AG09319 (cell line): ENCODE measurements around the gene HOMER2.

Experiments used
- DNase-seq: peaks from one replicate; pipeline ENCODE4 v3.0.0-alpha.2; 2010; ENCODE audit warnings: low read depth; ENCODE audit errors: extremely low read depth
- CTCF ChIP-seq: IDR thresholded peaks from 2 replicates; pipeline ENCODE4 v1.5.1; 2011; ENCODE audit warnings: low read depth, mild to moderate bottlenecking, inconsistent platforms, low read length, moderate library complexity

The HOMER2 gene

DNA sequence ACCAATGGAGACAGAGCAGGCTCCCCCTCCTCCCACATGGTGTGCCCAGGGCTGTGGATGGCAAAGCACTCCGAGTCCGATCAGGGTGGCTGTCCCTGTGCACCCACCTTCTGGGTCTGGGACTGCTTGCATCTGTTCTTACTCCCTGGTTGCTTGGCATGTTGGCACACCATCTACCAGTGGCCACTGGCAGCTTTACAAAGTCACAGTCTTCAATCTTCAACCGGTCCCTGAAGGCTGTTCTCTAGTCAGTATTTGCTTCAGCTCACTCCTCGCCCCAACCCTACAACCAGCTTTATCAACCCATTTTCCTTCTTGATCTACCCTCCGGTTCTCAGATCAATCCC, 14.8 kb downstream of the HOMER2 start:
- no peak for TF ChIP-seq CTCF
- DNase-seq = no peak

GRCh38 chr15:82936966-82937711, 15.4 kb downstream of the HOMER2 start:
- no peak for TF ChIP-seq CTCF
- DNase-seq = no peak

DNA sequence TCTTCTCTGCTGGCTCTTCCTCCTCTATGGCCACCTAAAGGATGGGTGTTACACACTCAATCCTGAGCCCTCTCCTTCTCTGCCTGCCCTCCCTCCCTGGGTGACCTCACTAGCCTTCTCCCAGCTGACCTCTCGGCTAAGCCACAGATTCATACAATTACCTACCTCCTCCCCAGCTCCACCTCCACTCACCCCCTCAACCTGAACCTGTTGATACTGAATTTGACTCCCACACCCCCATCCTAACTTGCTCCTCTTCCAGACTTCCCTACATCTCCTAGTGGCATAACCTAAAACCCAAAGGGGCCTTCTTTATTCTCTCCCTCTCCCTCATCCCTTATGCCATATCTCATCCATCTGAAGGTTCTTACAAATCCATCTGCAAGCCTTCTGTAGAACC, 17.1 kb downstream of the HOMER2 start:
- no peak for DNase-seq
- TF ChIP-seq CTCF = no peak

GRCh38 chr15:82934100-82934880, 18.2 kb downstream of the HOMER2 start:
- TF ChIP-seq CTCF = no peak
- no peak for DNase-seq

GRCh38 chr15:82933576-82933975, 18.9 kb downstream of the HOMER2 start:
- TF ChIP-seq CTCF = no peak
- no peak for DNase-seq

GRCh38 chr15:82931221-82931620, 21.3 kb downstream of the HOMER2 start:
- DNase-seq = no peak
- no peak for TF ChIP-seq CTCF

- no peak for TF ChIP-seq CTCF
- no peak for DNase-seq
Observed at GRCh38 chr15:82930461-82930860, 22.1 kb downstream of the HOMER2 start.
